HG03460 (cell line): ENCODE data around the gene FUT6.
"Not testable (repeated sequence)": the region's sequence is repeated elsewhere in the genome, so short reads cannot be mapped to it uniquely, and the experiment has no call there.

ENCODE experiments used
- ATAC-seq: cut with Tn5 transposase; IDR thresholded peaks from one replicate; pipeline ENCODE4 v1.9.1; 2021; ENCODE audit not compliant: unreplicated experiment

The FUT6 gene

GRCh38 chr19:5857203-5858081, 17.9 kb upstream of the FUT6 start:
- ATAC-seq = no peak

- ATAC-seq = not testable (repeated sequence)
Measured at GRCh38 chr19:5855151-5855550, 15.6 kb upstream of the FUT6 start.

GRCh38 chr19:5854121-5854520, 14.6 kb upstream of the FUT6 start:
- not testable (repeated sequence) for ATAC-seq

- no peak for ATAC-seq
Measured at GRCh38 chr19:5851302-5851701, 11.8 kb upstream of the FUT6 start, which contains the start of gene FUT3. Gene FUT3 (minus strand): TSS chr19:5851449.

GRCh38 chr19:5850743-5851293, 11.3 kb upstream of the FUT6 start:
- ATAC-seq = no peak

GRCh38 chr19:5850189-5850588, 10.7 kb upstream of the FUT6 start:
- ATAC-seq = no peak

- not testable (repeated sequence) for ATAC-seq
Measured at GRCh38 chr19:5848621-5849020, 9.1 kb upstream of the FUT6 start.

GRCh38 chr19:5847846-5848245, 8.3 kb upstream of the FUT6 start:
- not testable (repeated sequence) for ATAC-seq

- ATAC-seq = no peak
Measured at GRCh38 chr19:5844456-5845433, 5.2 kb upstream of the FUT6 start.

- ATAC-seq = no peak
Measured at GRCh38 chr19:5843295-5843927, 3.9 kb upstream of the FUT6 start.

- ATAC-seq = not testable (repeated sequence)
Measured at GRCh38 chr19:5841735-5842111, 2.2 kb upstream of the FUT6 start.

- ATAC-seq = no peak
Measured at GRCh38 chr19:5838353-5839064, 993 bp downstream of the FUT6 start.

- ATAC-seq = no peak
Measured at GRCh38 chr19:5837761-5838352, 1.6 kb downstream of the FUT6 start.

GRCh38 chr19:5832527-5833216, 6.8 kb downstream of the FUT6 start:
- ATAC-seq = no peak

- ATAC-seq = no peak
Measured at GRCh38 chr19:5832061-5832460, 7.4 kb downstream of the FUT6 start.

GRCh38 chr19:5831159-5831558, 8.3 kb downstream of the FUT6 start:
- no peak for ATAC-seq

GRCh38 chr19:5829567-5830310, 9.8 kb downstream of the FUT6 start:
- no peak for ATAC-seq
